Fibroblast of lung (primary cell): ENCODE data around the gene F13A1. TPM values are rescaled to one million over a fixed set of nuclear protein-coding genes. Genes with fewer than 3 reads are reported as not detected.

Source experiments
- DNase-seq, 2 donors: peaks; one replicate each; pipeline versions ENCODE4 v3.0.0 to v3.0.0-alpha.2; 2010; ENCODE audit warnings: low read depth in 2 of 2
- H2AFZ ChIP-seq: 2 replicates; pipeline ENCODE4 v1.5.1; 2012; ENCODE audit warnings: low read length, control low read depth, inconsistent platforms
- H3K27ac ChIP-seq: 2 replicates; pipeline ENCODE4 v1.5.1; 2011; ENCODE audit warnings: low read length, control low read depth; ENCODE audit not compliant: insufficient read depth
- H3K27me3 ChIP-seq: 2 replicates; pipeline ENCODE4 v1.5.1; 2011; ENCODE audit warnings: mild to moderate bottlenecking, low read length; ENCODE audit not compliant: control insufficient read depth, insufficient read depth
- H3K36me3 ChIP-seq: 2 replicates; pipeline ENCODE4 v1.5.1; 2011; ENCODE audit warnings: low read length; ENCODE audit not compliant: control insufficient read depth, insufficient read depth
- H3K4me1 ChIP-seq: 2 replicates; pipeline ENCODE4 v1.5.1; 2011; ENCODE audit warnings: low read length; ENCODE audit not compliant: control insufficient read depth, insufficient read depth; ENCODE audit errors: extremely low read depth
- H3K4me2 ChIP-seq: 2 replicates; pipeline ENCODE4 v1.5.1; 2011; ENCODE audit warnings: low read length, control low read depth; ENCODE audit not compliant: insufficient read depth; ENCODE audit errors: extremely low read depth
- H3K4me3 ChIP-seq, 4 experiments: fragments of 200-600 bp in 1 of 4; sonication (generic) in 1 of 4; replicated peaks in 1 of 4; 2 replicates each; pipeline ENCODE4 v1.5.1; 2011 to 2016; ENCODE audit warnings: low read length in 4 of 4, low read depth in 3 of 4, mild to moderate bottlenecking in 3 of 4, control low read depth in 2 of 4, inconsistent platforms in 1 of 4, mixed read lengths in 1 of 4; ENCODE audit not compliant: insufficient read depth in 1 of 4; ENCODE audit errors: control extremely low read depth in 1 of 4
- H3K79me2 ChIP-seq: 2 replicates; pipeline ENCODE4 v1.5.1; 2012; ENCODE audit warnings: mild to moderate bottlenecking, low read length, inconsistent platforms; ENCODE audit not compliant: control insufficient read depth, insufficient read depth
- H3K9ac ChIP-seq: 2 replicates; pipeline ENCODE4 v1.5.1; 2011; ENCODE audit warnings: mild to moderate bottlenecking, low read length, control low read depth; ENCODE audit not compliant: insufficient read depth
- H3K9me3 ChIP-seq: 2 replicates; pipeline ENCODE4 v1.5.1; 2012; ENCODE audit warnings: low read depth, low read length; ENCODE audit not compliant: control insufficient read depth, insufficient read depth
- H4K20me1 ChIP-seq: 2 replicates; pipeline ENCODE4 v1.5.1; 2011; ENCODE audit warnings: low read length; ENCODE audit not compliant: control insufficient read depth, insufficient read depth; ENCODE audit errors: extremely low read depth
- EZH2 ChIP-seq: IDR thresholded peaks from 2 replicates; pipeline ENCODE4 v1.5.1; 2012; ENCODE audit warnings: low read length, control low read depth, mild to moderate bottlenecking; ENCODE audit errors: missing control alignments
- polyA plus RNA-seq, 2 donors: library from polyadenylated mRNA; depleted of rRNA in 1 of 2; stranded (reverse) in 1 of 2; unstranded in 1 of 2; fragments of >200 nt; gene quantifications; 2 replicates each; pipeline ENCODE4 v1.2.1, GENCODE V29; 2011 to 2012; ENCODE audit warnings: missing spikeins in 1 of 2
- total RNA-seq: library from RNA; depleted of rRNA; stranded (reverse); fragments of >200 nt; gene quantifications from 2 replicates; pipeline ENCODE4 v1.2.1, GENCODE V29; 2014
- TF ChIP-seq, protein P1 (sequence below), 2 donors: IDR thresholded peaks in 1 of 2; conservative IDR thresholded peaks in 1 of 2; 1 replicate in 1 of 2; 2 replicates in 1 of 2; pipeline ENCODE4 v1.5.1; 2011 to 2012; ENCODE audit warnings: low read length in 2 of 2, control low read depth in 1 of 2, inconsistent platforms in 1 of 2, low read depth in 1 of 2, mild to moderate bottlenecking in 1 of 2

Gene F13A1
- total and polyA plus RNA-seq, 2 donors (not counting 1 experiment from before 2014, with no cell fraction given) = not detected

DNA sequence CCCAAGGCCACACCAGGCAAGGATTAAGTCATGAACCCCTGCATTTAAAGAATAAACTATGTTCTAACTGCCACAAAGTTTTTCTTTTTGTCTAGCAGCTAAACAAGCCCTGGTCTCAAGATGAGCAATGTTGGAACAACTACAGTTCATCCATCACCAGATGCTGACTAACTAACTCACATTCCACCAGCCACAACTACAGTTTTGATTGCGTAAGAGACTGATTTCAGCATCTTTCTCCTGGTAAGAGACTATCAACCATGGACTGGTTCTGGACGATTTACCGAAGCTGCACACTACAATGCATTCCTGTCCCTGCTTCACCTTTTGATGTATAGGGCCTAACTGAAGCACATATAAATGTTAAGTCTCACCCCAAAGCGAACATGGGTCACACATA is 43.0 kb downstream of the F13A1 start:
- no peak overlapping the region for H3K27ac ChIP-seq
- H3K36me3 ChIP-seq = no peaks in the 10 kb centered on the region
- H2AFZ ChIP-seq = no peak overlapping the region
- TF ChIP-seq, protein P1, sequence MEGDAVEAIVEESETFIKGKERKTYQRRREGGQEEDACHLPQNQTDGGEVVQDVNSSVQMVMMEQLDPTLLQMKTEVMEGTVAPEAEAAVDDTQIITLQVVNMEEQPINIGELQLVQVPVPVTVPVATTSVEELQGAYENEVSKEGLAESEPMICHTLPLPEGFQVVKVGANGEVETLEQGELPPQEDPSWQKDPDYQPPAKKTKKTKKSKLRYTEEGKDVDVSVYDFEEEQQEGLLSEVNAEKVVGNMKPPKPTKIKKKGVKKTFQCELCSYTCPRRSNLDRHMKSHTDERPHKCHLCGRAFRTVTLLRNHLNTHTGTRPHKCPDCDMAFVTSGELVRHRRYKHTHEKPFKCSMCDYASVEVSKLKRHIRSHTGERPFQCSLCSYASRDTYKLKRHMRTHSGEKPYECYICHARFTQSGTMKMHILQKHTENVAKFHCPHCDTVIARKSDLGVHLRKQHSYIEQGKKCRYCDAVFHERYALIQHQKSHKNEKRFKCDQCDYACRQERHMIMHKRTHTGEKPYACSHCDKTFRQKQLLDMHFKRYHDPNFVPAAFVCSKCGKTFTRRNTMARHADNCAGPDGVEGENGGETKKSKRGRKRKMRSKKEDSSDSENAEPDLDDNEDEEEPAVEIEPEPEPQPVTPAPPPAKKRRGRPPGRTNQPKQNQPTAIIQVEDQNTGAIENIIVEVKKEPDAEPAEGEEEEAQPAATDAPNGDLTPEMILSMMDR (conservative IDR thresholded peaks at IDR 0.05 in 1 of 2, IDR thresholded peaks at IDR 0.05 in 1 of 2; ENCODE audit: low read depth in 1 of 2, low read length in 2 of 2) = no peak
- TF ChIP-seq EZH2 = no peak
- no peaks in the 10 kb centered on the region for H3K27me3 ChIP-seq
- no peak overlapping the region for H3K4me2 ChIP-seq
- H3K4me3 ChIP-seq = no peak overlapping the region
- DNase-seq = peak; percentile 2 to 3
- H3K79me2 ChIP-seq = no peaks in the 10 kb centered on the region
- H3K9ac ChIP-seq = no peak overlapping the region
- H3K9me3 ChIP-seq = no peaks in the 10 kb centered on the region
- H3K4me1 ChIP-seq = no peaks in the 10 kb centered on the region
- H4K20me1 ChIP-seq = no peaks in the 10 kb centered on the region

DNA sequence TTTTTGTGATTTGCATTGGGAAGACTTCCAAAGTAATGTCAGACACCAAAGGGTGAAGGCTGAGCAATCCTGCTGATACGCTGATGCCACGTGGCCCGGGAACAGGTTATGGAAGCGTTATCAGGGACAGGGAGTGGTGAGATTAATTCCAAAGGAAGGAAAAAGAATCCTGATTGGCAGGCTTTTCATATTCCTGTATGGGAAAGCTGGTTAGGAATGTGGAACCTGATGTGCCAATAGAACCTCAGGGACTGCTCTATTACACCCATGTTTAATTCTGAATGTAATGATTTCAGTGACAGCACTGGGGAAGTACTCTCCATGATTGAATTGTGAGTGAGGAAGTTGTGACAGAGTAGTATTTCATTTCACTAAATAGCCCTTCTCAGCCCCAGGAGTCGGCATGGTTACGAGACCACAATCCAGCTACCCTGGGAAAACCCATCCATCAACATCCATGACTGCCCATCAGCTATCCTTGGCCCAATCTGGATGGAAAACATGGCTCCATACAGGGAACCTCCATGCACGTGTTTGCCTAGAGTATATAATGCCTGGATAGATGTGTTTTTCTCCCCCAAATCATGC is 49.4 kb downstream of the F13A1 start:
- Histone ChIP-seq H3K9ac (no peak overlapping the region), H2AFZ (no peak overlapping the region), H3K27me3 (no peaks in the 10 kb centered on the region), H4K20me1 (no peaks in the 10 kb centered on the region), H3K27ac (no peak overlapping the region), H3K36me3 (no peaks in the 10 kb centered on the region), H3K79me2 (no peaks in the 10 kb centered on the region), H3K9me3 (no peaks in the 10 kb centered on the region), H3K4me2 (no peak overlapping the region), H3K4me1 (no peaks in the 10 kb centered on the region), H3K4me3 (no peak overlapping the region)
- TF ChIP-seq, protein P1 (conservative IDR thresholded peaks at IDR 0.05 in 1 of 2, IDR thresholded peaks at IDR 0.05 in 1 of 2; ENCODE audit: low read depth in 1 of 2, low read length in 2 of 2) = no peak
- no peak for TF ChIP-seq EZH2
- DNase-seq = no peak

DNA sequence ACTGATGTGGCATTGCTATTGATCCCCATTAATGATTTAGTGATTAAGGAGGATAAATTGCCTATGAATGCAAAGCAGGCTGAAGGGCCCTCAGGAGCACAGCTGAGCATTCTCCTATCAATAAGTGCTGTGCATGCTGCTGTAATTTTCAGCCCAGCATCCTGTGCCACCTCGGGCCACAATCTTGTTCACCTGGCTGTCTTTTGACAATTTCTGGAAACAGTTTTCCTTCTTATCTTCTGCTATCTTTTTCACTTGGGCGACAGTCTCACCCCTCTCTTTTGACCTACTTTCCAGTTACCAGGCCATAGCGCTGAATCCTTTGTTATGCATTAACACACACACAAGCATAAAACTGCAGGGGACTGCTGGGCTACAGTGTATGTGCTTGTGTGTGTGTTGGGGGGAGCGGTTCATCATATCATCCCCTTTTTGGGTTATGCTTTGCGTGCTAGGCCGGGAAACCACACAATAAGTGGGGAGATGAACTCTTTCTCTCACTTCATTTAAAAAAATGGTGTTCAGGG is 60.2 kb downstream of the F13A1 start:
- Histone ChIP-seq H3K36me3 (no peaks in the 10 kb centered on the region), H3K4me1 (no peaks in the 10 kb centered on the region), H3K4me2 (no peak overlapping the region), H3K4me3 (no peak overlapping the region), H3K27ac (no peak overlapping the region), H3K27me3 (no peaks in the 10 kb centered on the region), H3K9me3 (no peaks in the 10 kb centered on the region), H4K20me1 (no peaks in the 10 kb centered on the region), H2AFZ (no peak overlapping the region), H3K79me2 (no peaks in the 10 kb centered on the region), H3K9ac (no peak overlapping the region)
- no peak for TF ChIP-seq EZH2
- TF ChIP-seq, protein P1 (conservative IDR thresholded peaks at IDR 0.05 in 1 of 2, IDR thresholded peaks at IDR 0.05 in 1 of 2; ENCODE audit: low read depth in 1 of 2, low read length in 2 of 2) = no peak
- DNase-seq = no peak
